Endothelial cell of umbilical vein (primary cell): ENCODE results near the gene ANKRD23.

ENCODE experiments used
- EZH2 ChIP-seq: IDR thresholded peaks from 2 replicates; pipeline ENCODE4 v1.6.1; 2012; ENCODE audit warnings: borderline replicate concordance, low read depth, mild to moderate bottlenecking, moderate library complexity, low read length, inconsistent platforms; ENCODE audit not compliant: severe bottlenecking
- MYC ChIP-seq: IDR thresholded peaks from one replicate; pipeline ENCODE4 v1.6.1; 2011; ENCODE audit warnings: mild to moderate bottlenecking, low read depth, low read length
- POLR2A ChIP-seq: IDR thresholded peaks from 2 replicates; pipeline ENCODE4 v1.6.1; 2012; ENCODE audit warnings: low read depth, mild to moderate bottlenecking, control low read depth, low read length
- POLR2AphosphoS5 ChIP-seq: IDR thresholded peaks from 2 replicates; pipeline ENCODE4 v1.6.1; 2012; ENCODE audit warnings: low read depth, mild to moderate bottlenecking, control low read depth, low read length, moderate library complexity; ENCODE audit not compliant: insufficient read depth
- TF ChIP-seq, protein P1 (sequence below), 2 donors: IDR thresholded peaks; 1 replicate in 1 of 2; 2 replicates in 1 of 2; pipeline ENCODE4 v1.5.1; 2011; ENCODE audit warnings: low read length in 2 of 2, mild to moderate bottlenecking in 2 of 2, moderate library complexity in 2 of 2, control low read depth in 1 of 2, inconsistent platforms in 1 of 2, low read depth in 1 of 2; ENCODE audit not compliant: insufficient read depth in 1 of 2; ENCODE audit errors: extremely low read depth in 1 of 2

DNA sequence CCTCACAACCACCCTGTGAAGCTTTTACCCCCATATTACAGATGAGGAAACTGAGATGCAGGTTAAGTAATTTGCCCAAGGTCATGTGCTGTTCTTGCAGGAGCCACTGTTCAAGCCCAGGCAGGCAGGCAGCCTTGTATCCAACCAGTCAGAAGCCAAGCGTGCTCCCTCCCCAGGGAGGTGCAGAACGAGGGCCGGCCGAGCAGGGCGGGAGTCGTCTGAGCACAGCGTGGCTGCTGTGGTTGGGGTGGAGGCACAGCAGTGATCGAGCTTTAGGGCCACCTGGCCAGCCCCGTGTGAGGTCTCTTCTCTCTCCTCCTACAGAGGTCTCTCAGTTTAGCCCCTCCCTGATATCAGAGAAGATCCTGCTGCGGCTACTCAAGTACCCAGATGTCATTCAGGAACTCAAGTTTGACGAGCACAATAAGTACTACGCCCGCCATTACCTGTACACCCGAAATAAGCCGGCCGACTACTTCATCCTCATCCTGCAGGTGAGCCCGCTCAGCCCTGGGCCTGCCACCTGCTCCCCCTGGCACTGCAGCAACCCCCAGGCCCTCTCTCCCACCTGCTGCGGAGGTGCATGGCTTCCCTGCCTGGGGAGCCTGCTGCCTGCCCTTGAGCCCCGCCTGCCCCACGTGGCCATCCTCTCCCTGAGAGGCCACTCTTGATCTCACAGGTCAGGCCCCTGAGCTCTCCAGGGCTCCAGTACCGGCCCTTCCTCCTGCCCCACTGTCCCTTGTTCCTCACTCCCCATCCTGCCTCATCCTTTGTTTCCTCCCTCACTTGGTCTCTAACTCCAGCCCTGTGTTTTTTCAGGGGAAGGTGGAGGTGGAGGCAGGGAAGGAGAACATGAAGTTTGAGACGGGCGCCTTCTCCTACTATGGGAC, 44.8 kb downstream of the ANKRD23 start:
- TF ChIP-seq POLR2A (no peak), POLR2AphosphoS5 (no peak), MYC (no peak), EZH2 (no peak)
- TF ChIP-seq, protein P1, sequence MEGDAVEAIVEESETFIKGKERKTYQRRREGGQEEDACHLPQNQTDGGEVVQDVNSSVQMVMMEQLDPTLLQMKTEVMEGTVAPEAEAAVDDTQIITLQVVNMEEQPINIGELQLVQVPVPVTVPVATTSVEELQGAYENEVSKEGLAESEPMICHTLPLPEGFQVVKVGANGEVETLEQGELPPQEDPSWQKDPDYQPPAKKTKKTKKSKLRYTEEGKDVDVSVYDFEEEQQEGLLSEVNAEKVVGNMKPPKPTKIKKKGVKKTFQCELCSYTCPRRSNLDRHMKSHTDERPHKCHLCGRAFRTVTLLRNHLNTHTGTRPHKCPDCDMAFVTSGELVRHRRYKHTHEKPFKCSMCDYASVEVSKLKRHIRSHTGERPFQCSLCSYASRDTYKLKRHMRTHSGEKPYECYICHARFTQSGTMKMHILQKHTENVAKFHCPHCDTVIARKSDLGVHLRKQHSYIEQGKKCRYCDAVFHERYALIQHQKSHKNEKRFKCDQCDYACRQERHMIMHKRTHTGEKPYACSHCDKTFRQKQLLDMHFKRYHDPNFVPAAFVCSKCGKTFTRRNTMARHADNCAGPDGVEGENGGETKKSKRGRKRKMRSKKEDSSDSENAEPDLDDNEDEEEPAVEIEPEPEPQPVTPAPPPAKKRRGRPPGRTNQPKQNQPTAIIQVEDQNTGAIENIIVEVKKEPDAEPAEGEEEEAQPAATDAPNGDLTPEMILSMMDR (IDR thresholded peaks at IDR 0.05; ENCODE audit: extremely low read depth in 1 of 2, insufficient read depth in 1 of 2, low read depth in 1 of 2, low read length in 2 of 2): no peak
